MM.1S (cell line): ENCODE data around the gene IL1RAPL1.

Experiments used
- DNase-seq: peaks from one replicate; pipeline ENCODE4 v3.0.0-alpha.2; 2015
- H2AFZ ChIP-seq: fragments of 300-600 bp; sonication (generic); 2 replicates; pipeline ENCODE4 v1.6.0; 2016; ENCODE audit warnings: antibody characterized with exemption, low read length
- H3F3A ChIP-seq: fragments of 300-600 bp; sonication (generic); 2 replicates; pipeline ENCODE4 v1.6.1; 2016; ENCODE audit warnings: mild to moderate bottlenecking, antibody characterized with exemption, low read length, moderate library complexity, mixed read lengths; ENCODE audit not compliant: insufficient read depth
- H3K27ac ChIP-seq: fragments of 300-600 bp; sonication (generic); 2 replicates; pipeline ENCODE4 v1.5.1; 2016; ENCODE audit warnings: mild to moderate bottlenecking, low read length
- H3K27me3 ChIP-seq: fragments of 300-600 bp; sonication (generic); replicated peaks from 2 replicates; pipeline ENCODE4 v1.6.0; 2016; ENCODE audit warnings: low read length; ENCODE audit not compliant: insufficient read depth
- H3K36me3 ChIP-seq: fragments of 300-600 bp; sonication (generic); replicated peaks from 2 replicates; pipeline ENCODE4 v1.6.1; 2016; ENCODE audit warnings: mild to moderate bottlenecking, low read length, mixed read lengths; ENCODE audit not compliant: insufficient read depth
- H3K4me1 ChIP-seq: fragments of 300-600 bp; sonication (generic); 2 replicates; pipeline ENCODE4 v1.6.1; 2016; ENCODE audit warnings: low read length, mixed read lengths
- H3K4me2 ChIP-seq: fragments of 300-600 bp; sonication (generic); 2 replicates; pipeline ENCODE4 v1.6.0; 2016; ENCODE audit warnings: low read depth, low read length
- H3K4me3 ChIP-seq: fragments of 300-600 bp; sonication (generic); 2 replicates; pipeline ENCODE4 v1.5.1; 2016; ENCODE audit warnings: low read length, mixed read lengths
- H3K79me2 ChIP-seq: fragments of 300-600 bp; sonication (generic); 2 replicates; pipeline ENCODE4 v1.6.1; 2016; ENCODE audit warnings: mixed run types, low read length, mixed read lengths
- H3K9ac ChIP-seq: fragments of 300-600 bp; sonication (generic); 2 replicates; pipeline ENCODE4 v1.6.1; 2016; ENCODE audit warnings: low read length, mixed read lengths
- H3K9me2 ChIP-seq: fragments of 300-600 bp; sonication (generic); replicated peaks from 2 replicates; pipeline ENCODE4 v1.6.1; 2016; ENCODE audit warnings: mild to moderate bottlenecking, low read length, mixed read lengths; ENCODE audit not compliant: insufficient read depth
- H3K9me3 ChIP-seq: fragments of 300-600 bp; sonication (generic); replicated peaks from 2 replicates; pipeline ENCODE4 v1.6.1; 2016; ENCODE audit warnings: mild to moderate bottlenecking, low read length, mixed read lengths; ENCODE audit not compliant: insufficient read depth
- H4K20me1 ChIP-seq: fragments of 300-600 bp; sonication (generic); 2 replicates; pipeline ENCODE4 v1.6.1; 2016; ENCODE audit warnings: mild to moderate bottlenecking, low read length, moderate library complexity, mixed read lengths; ENCODE audit not compliant: insufficient read depth
- CTCF ChIP-seq: fragments of 300-600 bp; sonication (generic); IDR thresholded peaks from 2 replicates; pipeline ENCODE4 v1.5.1; 2016; ENCODE audit warnings: antibody characterized with exemption, low read length, mixed read lengths
- EZH2 ChIP-seq: fragments of 300-600 bp; sonication (generic); optimal IDR thresholded peaks from 2 replicates; pipeline ENCODE3; 2017; ENCODE audit warnings: low read depth, mild to moderate bottlenecking, antibody characterized with exemption, low read length, mixed read lengths
- EZH2phosphoT487 ChIP-seq: fragments of 300-600 bp; sonication (generic); IDR thresholded peaks from 2 replicates; pipeline ENCODE4 v1.6.1; 2018; ENCODE audit warnings: antibody characterized with exemption, low read length

Gene IL1RAPL1

GRCh38 chrX:28719620-28720019 lies 132.4 kb downstream of the IL1RAPL1 start:
- H3F3A ChIP-seq = no peaks in the 10 kb centered on the region
- no peaks in the 10 kb centered on the region for H3K4me1 ChIP-seq
- H3K4me2 ChIP-seq = no peak overlapping the region
- no peaks in the 10 kb centered on the region for H4K20me1 ChIP-seq
- TF ChIP-seq CTCF (no peak), EZH2phosphoT487 (no peak), EZH2 (no peak)
- H3K9me2 ChIP-seq = no peaks in the 10 kb centered on the region
- H3K4me3 ChIP-seq = no peak overlapping the region
- H3K27me3 ChIP-seq = no peaks in the 10 kb centered on the region
- H3K27ac ChIP-seq = no peak overlapping the region
- no peak for DNase-seq
- H3K9me3 ChIP-seq = no peaks in the 10 kb centered on the region
- no peak overlapping the region for H3K9ac ChIP-seq
- no peaks in the 10 kb centered on the region for H3K36me3 ChIP-seq
- H2AFZ ChIP-seq = no peak overlapping the region
- H3K79me2 ChIP-seq = no peaks in the 10 kb centered on the region

- TF ChIP-seq CTCF (no peak), EZH2phosphoT487 (no peak), EZH2 (no peak)
- peak; percentile 48 for DNase-seq
- no peaks in the 10 kb centered on the region for H3K9me2 ChIP-seq
- H3K36me3 ChIP-seq = no peaks in the 10 kb centered on the region
- no peaks in the 10 kb centered on the region for H3K79me2 ChIP-seq
- H4K20me1 ChIP-seq = no peaks in the 10 kb centered on the region
- no peak overlapping the region for H3K9ac ChIP-seq
- H3K4me2 ChIP-seq = no peak overlapping the region
- no peak overlapping the region for H2AFZ ChIP-seq
- H3K27ac ChIP-seq = no peak overlapping the region
- no peaks in the 10 kb centered on the region for H3F3A ChIP-seq
- H3K27me3 ChIP-seq = no peaks in the 10 kb centered on the region
- peaks cover 4% of the 10 kb centered on the region; the same call in 1 of the 2 replicates for H3K4me1 ChIP-seq
- H3K9me3 ChIP-seq = no peaks in the 10 kb centered on the region
- no peak overlapping the region for H3K4me3 ChIP-seq
Observed at GRCh38 chrX:28752330-28752729, 165.1 kb downstream of the IL1RAPL1 start.

- H3K27me3 ChIP-seq = no peaks in the 10 kb centered on the region
- H3K9me3 ChIP-seq = no peaks in the 10 kb centered on the region
- H3K79me2 ChIP-seq = no peaks in the 10 kb centered on the region
- no peak overlapping the region for H3K27ac ChIP-seq
- H3K4me3 ChIP-seq = no peak overlapping the region
- H4K20me1 ChIP-seq = no peaks in the 10 kb centered on the region
- H3K4me1 ChIP-seq = peaks cover 4% of the 10 kb centered on the region; the same call in 1 of the 2 replicates
- no peak for DNase-seq
- H3K4me2 ChIP-seq = no peak overlapping the region
- TF ChIP-seq CTCF (no peak), EZH2 (no peak), EZH2phosphoT487 (no peak)
- H3F3A ChIP-seq = no peaks in the 10 kb centered on the region
- H2AFZ ChIP-seq = no peak overlapping the region
- no peaks in the 10 kb centered on the region for H3K9me2 ChIP-seq
- H3K9ac ChIP-seq = no peak overlapping the region
- no peaks in the 10 kb centered on the region for H3K36me3 ChIP-seq
Observed at GRCh38 chrX:28756175-28756574, 168.9 kb downstream of the IL1RAPL1 start.
